ENCODE results near the gene TLE1. TPM values are rescaled to one million over a fixed set of nuclear protein-coding genes. Genes with fewer than 3 reads are reported as not detected.

The TLE1 gene
- total and polyA plus RNA-seq, 2 donors (not counting 1 experiment from before 2014, with no cell fraction given): 33.5 to 80.3 TPM

GRCh38 chr9:81588148-81588871, 101.0 kb downstream of the TLE1 start:
- WGBS (ENCODE audit: insufficient coverage): 93% methylated on average over 11 of the region's 15 CpGs
- Histone ChIP-seq H3K27ac (ENCODE audit: low read length in 2 of 2) (no peak overlapping the region), H3K4me1 (ENCODE audit: control insufficient read depth in 2 of 2, insufficient read depth in 2 of 2, low read length in 2 of 2) (peaks cover 9 to 10% of the 10 kb centered on the region in 2 donors), H3K36me3 (replicated peaks in 1 of 2; ENCODE audit: control extremely low read depth in 1 of 2, control insufficient read depth in 1 of 2, extremely low read depth in 1 of 2, insufficient read depth in 2 of 2, low read length in 1 of 2) (peaks cover 5 to 60% of the 10 kb centered on the region in 2 experiments), H3K27me3 (replicated peaks in 1 of 4; ENCODE audit: control extremely low read depth in 1 of 4, control insufficient read depth in 3 of 4, insufficient read depth in 4 of 4, low read length in 3 of 4) (no peaks in the 10 kb centered on the region), H3K4me3 (ENCODE audit: control extremely low read depth in 1 of 5, extremely low read depth in 1 of 5, insufficient read depth in 1 of 5, low read depth in 2 of 5, low read length in 4 of 5) (no peak overlapping the region), H2AFZ (ENCODE audit: insufficient read depth, low read depth, low read length, poor library complexity, severe bottlenecking) (no peak overlapping the region), H3K9ac (ENCODE audit: low read length) (no peak overlapping the region), H3K4me2 (replicated peaks; ENCODE audit: low read depth, low read length, poor library complexity, severe bottlenecking) (no peak overlapping the region), H3K9me3 (ENCODE audit: control extremely low read depth in 1 of 3, control insufficient read depth in 2 of 3, insufficient read depth in 1 of 3, low read length in 2 of 3) (no peaks in the 10 kb centered on the region), H4K20me1 (ENCODE audit: control insufficient read depth, insufficient read depth, low read length, poor library complexity, severe bottlenecking) (peaks cover 7% of the 10 kb centered on the region), H3K79me2 (ENCODE audit: control insufficient read depth, insufficient read depth, low read length) (peaks cover 3% of the 10 kb centered on the region)
- H3K27ac Mint-ChIP-seq: no peak overlapping the region
- no peaks in the 10 kb centered on the region for H3K27me3 Mint-ChIP-seq
- DNase-seq (no peak), ATAC-seq (ENCODE audit: low read depth) (no peak)
- H3K4me3 Mint-ChIP-seq: no peak overlapping the region
- POLR2A ChIA-PET: no interaction called here
- intact Hi-C loops (cut with micrococcal nuclease): no loop called here
- CTCF ChIA-PET: no interaction called here
- H3K9me3 Mint-ChIP-seq (ENCODE audit: insufficient read depth): no peaks in the 10 kb centered on the region
- H3K4me1 Mint-ChIP-seq: peaks cover 8% of the 10 kb centered on the region
- TF ChIP-seq EZH2 (IDR thresholded peaks at IDR 0.05; ENCODE audit: borderline replicate concordance, insufficient read depth, low read depth, low read length, poor library complexity, severe bottlenecking): no peak
- no peak for TF ChIP-seq CTCF (IDR thresholded peaks at IDR 0.05)

GRCh38 chr9:81586786-81587185, 102.6 kb downstream of the TLE1 start:
- H3K4me3 Mint-ChIP-seq: no peak overlapping the region
- no peak overlapping the region for H3K4me2 ChIP-seq (replicated peaks; ENCODE audit: low read depth, low read length, poor library complexity, severe bottlenecking)
- no peak overlapping the region for H3K27ac Mint-ChIP-seq

More at GRCh38 chr9:81586786-81587185, 102.6 kb downstream of the TLE1 start:
- Histone ChIP-seq H3K9me3 (ENCODE audit: control extremely low read depth in 1 of 3, control insufficient read depth in 2 of 3, insufficient read depth in 1 of 3, low read length in 2 of 3) (no peaks in the 10 kb centered on the region), H3K79me2 (ENCODE audit: control insufficient read depth, insufficient read depth, low read length) (peaks cover 2% of the 10 kb centered on the region), H3K4me3 (ENCODE audit: control extremely low read depth in 1 of 5, extremely low read depth in 1 of 5, insufficient read depth in 1 of 5, low read depth in 2 of 5, low read length in 4 of 5) (no peak overlapping the region), H3K36me3 (replicated peaks in 1 of 2; ENCODE audit: control extremely low read depth in 1 of 2, control insufficient read depth in 1 of 2, extremely low read depth in 1 of 2, insufficient read depth in 2 of 2, low read length in 1 of 2) (peaks cover 8 to 59% of the 10 kb centered on the region in 2 experiments), H3K27me3 (replicated peaks in 1 of 4; ENCODE audit: control extremely low read depth in 1 of 4, control insufficient read depth in 3 of 4, insufficient read depth in 4 of 4, low read length in 3 of 4) (no peaks in the 10 kb centered on the region), H4K20me1 (ENCODE audit: control insufficient read depth, insufficient read depth, low read length, poor library complexity, severe bottlenecking) (no peaks in the 10 kb centered on the region), H2AFZ (ENCODE audit: insufficient read depth, low read depth, low read length, poor library complexity, severe bottlenecking) (no peak overlapping the region), H3K4me1 (ENCODE audit: control insufficient read depth in 2 of 2, insufficient read depth in 2 of 2, low read length in 2 of 2) (no peaks in the 10 kb centered on the region), H3K27ac (ENCODE audit: low read length in 2 of 2) (no peak overlapping the region), H3K9ac (ENCODE audit: low read length) (no peak overlapping the region)
- ATAC-seq (ENCODE audit: low read depth) (no peak), DNase-seq (no peak)
- H3K4me1 Mint-ChIP-seq: no peaks in the 10 kb centered on the region
- H3K9me3 Mint-ChIP-seq (ENCODE audit: insufficient read depth): no peaks in the 10 kb centered on the region
- POLR2A ChIA-PET: no interaction called here
- no peak for TF ChIP-seq CTCF (IDR thresholded peaks at IDR 0.05)
- no peak for TF ChIP-seq EZH2 (IDR thresholded peaks at IDR 0.05; ENCODE audit: borderline replicate concordance, insufficient read depth, low read depth, low read length, poor library complexity, severe bottlenecking)
- WGBS (ENCODE audit: insufficient coverage): no CpG with 5 or more reads among the region's 1 CpG
- intact Hi-C loops (cut with micrococcal nuclease): no loop called here
- H3K27me3 Mint-ChIP-seq: no peaks in the 10 kb centered on the region
- CTCF ChIA-PET: no interaction called here
